GM18498 (cell line): Measurements from ENCODE around the gene URM1.

Experiments
- ATAC-seq: cut with Tn5 transposase; IDR thresholded peaks from one replicate; pipeline ENCODE4 v1.9.1; 2021; ENCODE audit warnings: mild to moderate bottlenecking, moderate library complexity; ENCODE audit not compliant: unreplicated experiment

Gene URM1

GRCh38 chr9:128424268-128424780 lies 53.1 kb downstream of the URM1 start:
- no peak for ATAC-seq

DNA sequence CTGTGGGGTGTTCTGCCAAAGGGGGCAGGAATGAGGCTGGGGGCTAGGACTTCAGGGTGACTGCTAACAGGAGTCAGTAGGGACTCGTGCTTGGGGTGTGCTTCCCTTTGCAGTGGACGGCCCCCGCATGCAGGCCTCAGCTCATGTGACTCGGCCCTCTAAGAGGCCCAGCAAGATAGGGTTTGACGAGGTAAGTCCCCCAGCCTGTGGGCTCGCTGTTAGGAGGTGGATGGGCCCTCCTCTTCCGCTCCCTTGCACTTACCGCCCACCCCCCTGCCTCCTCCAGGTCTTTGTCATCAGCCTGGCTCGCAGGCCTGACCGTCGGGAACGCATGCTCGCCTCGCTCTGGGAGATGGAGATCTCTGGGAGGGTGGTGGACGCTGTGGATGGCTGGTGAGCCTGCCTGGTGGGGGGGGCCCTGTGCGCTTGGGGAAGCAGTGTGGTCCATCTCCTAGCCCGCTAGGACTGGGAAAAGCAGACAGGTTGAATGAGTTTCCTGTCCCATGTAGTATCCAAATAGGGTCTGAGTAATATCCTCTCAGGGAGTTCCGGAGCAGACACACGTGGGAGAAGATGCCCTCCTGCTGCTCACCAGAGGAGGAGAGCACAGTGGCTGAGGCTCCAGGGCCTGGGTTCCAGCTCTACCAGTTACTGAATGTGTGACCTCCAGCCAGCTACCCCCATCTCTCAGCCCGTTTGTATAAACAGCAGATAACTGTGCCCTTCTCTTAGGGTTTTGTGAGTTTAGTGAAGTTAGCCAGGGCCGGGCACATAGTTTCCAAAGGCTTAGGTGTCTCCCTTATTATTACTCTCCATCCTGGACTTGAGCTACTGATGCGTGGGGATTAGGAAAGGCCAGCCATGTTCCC lies 57.7 kb downstream of the URM1 start:
- ATAC-seq, result no peak

DNA sequence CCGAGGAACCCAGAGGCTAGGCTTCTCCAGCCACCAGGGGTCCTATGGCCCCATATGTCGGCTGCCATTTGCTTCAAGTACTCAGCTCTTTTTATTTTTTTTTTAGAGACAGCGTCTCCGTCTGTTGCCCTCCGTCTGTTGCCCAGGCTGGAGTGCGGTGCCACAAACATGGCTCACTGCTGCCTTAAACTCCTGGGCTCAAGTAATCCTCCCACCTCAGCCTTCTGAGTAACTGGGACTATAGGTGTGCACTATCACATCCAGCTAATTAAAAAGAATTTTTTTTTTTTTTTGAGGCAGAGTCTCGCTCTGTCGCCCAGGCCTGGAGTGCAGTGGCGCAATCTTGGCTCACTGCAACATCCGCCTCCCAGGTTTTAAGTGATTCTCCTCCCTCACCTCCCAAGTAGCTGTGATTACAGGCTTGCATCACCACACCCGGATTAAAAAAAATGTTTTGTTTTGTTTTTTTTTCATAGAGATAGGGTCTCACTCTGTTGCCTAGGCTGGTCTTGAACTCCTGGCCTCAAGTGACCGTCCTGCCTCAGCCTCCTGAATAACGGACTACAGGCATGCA lies 58.4 kb downstream of the URM1 start:
- ATAC-seq, result no peak

- no peak for ATAC-seq
Measured at GRCh38 chr9:128431207-128431606, 60.0 kb downstream of the URM1 start.

- no peak for ATAC-seq
Measured at GRCh38 chr9:128434340-128434739, 63.2 kb downstream of the URM1 start.

DNA sequence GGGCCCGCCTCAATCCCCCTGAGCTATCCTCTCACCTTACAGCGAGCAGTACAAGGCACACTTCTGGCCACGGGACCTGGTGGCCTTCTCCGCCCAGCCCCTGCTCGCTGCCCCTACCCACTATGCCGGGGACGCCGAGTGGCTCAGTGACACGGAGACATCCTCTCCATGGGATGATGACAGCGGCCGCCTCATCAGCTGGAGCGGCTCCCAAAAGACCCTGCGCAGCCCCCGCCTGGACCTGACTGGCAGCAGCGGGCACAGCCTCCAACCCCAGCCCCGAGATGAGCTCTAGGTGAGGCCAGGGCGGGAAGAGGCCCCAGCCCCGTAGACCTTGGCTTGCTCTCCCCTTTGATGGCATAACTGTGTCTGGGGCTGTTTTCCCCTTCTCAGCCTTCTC lies 64.4 kb downstream of the URM1 start:
- no peak for ATAC-seq

DNA sequence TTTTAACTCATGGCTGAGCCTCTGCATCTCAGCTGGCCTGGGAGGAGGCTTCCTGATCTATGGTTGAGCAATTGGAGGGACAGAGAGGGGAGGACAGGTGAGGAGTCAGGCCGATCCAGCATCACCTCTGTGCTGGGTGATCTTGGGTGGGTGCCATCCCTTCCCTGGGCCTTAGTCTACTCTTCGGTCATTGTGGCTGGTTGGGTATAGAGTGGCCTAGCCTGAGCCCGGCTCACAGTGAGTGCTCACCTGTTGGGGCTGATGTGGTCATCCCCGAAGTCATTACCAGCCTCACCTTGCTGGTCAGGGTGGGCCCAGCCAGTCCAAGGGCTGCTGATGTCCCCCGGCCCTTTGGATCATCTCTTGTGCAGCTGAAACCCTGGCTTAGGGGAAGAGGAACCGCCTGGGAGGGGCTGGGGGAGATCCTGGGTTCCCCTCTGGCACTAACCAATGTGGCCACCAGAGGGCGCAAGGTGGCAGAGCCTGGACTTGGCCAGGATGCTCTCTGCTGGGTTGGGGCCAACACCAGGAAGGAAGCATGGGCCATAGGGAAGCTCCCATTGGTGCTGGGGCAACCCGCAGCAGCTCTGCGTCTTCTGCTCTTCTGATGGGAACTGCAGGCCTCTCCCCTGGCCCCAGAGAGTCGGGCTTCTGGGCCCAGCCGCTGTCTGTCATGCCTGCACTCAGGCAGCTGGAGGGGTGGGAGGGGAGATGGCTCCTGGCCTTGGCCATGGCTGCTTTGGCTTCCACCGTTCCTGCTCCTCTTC lies 67.4 kb downstream of the URM1 start:
- ATAC-seq, result no peak

DNA sequence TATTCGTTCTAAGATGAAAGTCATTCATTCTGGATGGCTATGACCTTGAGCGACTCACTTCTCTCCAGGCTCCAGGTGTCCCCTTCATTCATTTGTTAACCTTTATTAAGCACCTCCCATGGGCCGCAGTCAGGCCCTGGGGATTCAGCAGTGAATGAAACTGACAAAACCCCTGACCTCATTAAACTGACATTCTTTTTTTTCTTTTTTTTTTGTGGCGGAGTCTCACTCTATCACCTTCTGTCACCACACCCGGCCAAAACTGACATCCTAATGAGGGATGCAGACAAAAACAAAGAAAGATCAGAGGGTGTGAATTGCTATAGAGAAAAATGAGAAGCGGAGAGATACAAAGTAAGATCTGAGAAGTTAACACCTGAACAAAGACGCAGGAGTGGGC lies 68.1 kb downstream of the URM1 start:
- no peak for ATAC-seq
